ENCODE results near the gene PRLR. TPM values are rescaled to one million over a fixed set of nuclear protein-coding genes. Genes with fewer than 3 reads are reported as not detected.

PRLR gene
- total RNA-seq, 1 experiment from 2014 or later = 2.5 TPM

DNA sequence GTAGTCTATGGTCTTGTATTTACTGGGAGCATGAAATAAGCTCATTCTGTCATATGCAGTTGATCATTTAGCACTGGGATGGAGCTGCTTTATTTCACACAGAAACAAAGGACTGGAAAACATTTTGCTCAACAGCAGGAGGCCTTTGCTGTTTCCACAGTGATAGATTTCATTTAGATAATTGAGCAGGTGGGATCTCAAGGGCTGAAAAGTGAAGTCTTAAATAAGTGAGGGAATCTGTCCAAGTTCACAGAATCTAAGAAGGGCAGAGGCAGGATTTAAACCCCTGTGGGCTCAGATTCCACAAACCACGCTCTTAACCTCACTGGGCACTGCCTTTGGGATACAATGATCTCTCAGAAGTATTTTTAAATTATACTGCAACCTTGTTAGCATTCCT, 47.8 kb downstream of the PRLR start:
- no peak overlapping the region for H3K4me3 Mint-ChIP-seq
- H2BK15ac ChIP-seq (ENCODE audit: low read depth, low read length) = no peak overlapping the region
- no peaks in the 10 kb centered on the region for H3K23me2 ChIP-seq (ENCODE audit: insufficient read length, low read depth, low read length, poor library complexity, severe bottlenecking)
- peaks cover 7 to 18% of the 10 kb centered on the region in 2 experiments for H3K4me1 Mint-ChIP-seq
- H3K36me3 Mint-ChIP-seq (ENCODE audit: insufficient read depth in 1 of 3, low read depth in 3 of 3) = no peaks in the 10 kb centered on the region
- no peak overlapping the region for H2BK5ac ChIP-seq (ENCODE audit: insufficient read length, low read length)
- no peak overlapping the region for H3K9ac ChIP-seq (ENCODE audit: extremely low read depth, insufficient read length, low read length)
- no peak overlapping the region for H4K5ac ChIP-seq (ENCODE audit: insufficient read length, low read depth, low read length)
- H2AFZ ChIP-seq (ENCODE audit: low read length) = no peak overlapping the region
- no peak overlapping the region for H3T11ph ChIP-seq (ENCODE audit: low read length)
- no peaks in the 10 kb centered on the region; a peak in 1 of 5 replicates for H3K9me3 Mint-ChIP-seq
- no peak overlapping the region for H3K56ac ChIP-seq (ENCODE audit: insufficient read length, low read depth, low read length)
- no peak for DNase-seq
- WGBS (ENCODE audit: extremely low coverage, insufficient read length, low lambda C conversion rate) = no CpG with 5 or more reads among the region's 1 CpG
- H4K8ac ChIP-seq (replicated peaks; ENCODE audit: insufficient read length, low read depth, low read length) = no peak overlapping the region
- no peak overlapping the region for H3K27ac Mint-ChIP-seq
- no peak overlapping the region for H3K27ac ChIP-seq (ENCODE audit: insufficient read length, low read depth, low read length)
- H3K79me2 ChIP-seq (ENCODE audit: insufficient read depth, low read length) = no peaks in the 10 kb centered on the region
- H3K4ac ChIP-seq (ENCODE audit: low read depth, low read length) = no peak overlapping the region
- H4K91ac ChIP-seq (ENCODE audit: insufficient read length, low read depth, low read length) = no peak overlapping the region
- H3K23ac ChIP-seq (ENCODE audit: insufficient read length, low read depth, low read length) = no peak overlapping the region
- no peak overlapping the region for H2BK12ac ChIP-seq (ENCODE audit: insufficient read length, low read depth, low read length)
- no peaks in the 10 kb centered on the region for H3K4me1 ChIP-seq (ENCODE audit: insufficient read depth, low read length)
- H3K79me1 ChIP-seq (ENCODE audit: insufficient read depth, low read depth, low read length, poor library complexity, severe bottlenecking) = no peaks in the 10 kb centered on the region
- H3K27me3 Mint-ChIP-seq (ENCODE audit: low read depth) = no peaks in the 10 kb centered on the region
- H4K20me1 ChIP-seq (ENCODE audit: control insufficient read depth, insufficient read depth, insufficient read length) = no peaks in the 10 kb centered on the region
- TF ChIP-seq, protein P1, sequence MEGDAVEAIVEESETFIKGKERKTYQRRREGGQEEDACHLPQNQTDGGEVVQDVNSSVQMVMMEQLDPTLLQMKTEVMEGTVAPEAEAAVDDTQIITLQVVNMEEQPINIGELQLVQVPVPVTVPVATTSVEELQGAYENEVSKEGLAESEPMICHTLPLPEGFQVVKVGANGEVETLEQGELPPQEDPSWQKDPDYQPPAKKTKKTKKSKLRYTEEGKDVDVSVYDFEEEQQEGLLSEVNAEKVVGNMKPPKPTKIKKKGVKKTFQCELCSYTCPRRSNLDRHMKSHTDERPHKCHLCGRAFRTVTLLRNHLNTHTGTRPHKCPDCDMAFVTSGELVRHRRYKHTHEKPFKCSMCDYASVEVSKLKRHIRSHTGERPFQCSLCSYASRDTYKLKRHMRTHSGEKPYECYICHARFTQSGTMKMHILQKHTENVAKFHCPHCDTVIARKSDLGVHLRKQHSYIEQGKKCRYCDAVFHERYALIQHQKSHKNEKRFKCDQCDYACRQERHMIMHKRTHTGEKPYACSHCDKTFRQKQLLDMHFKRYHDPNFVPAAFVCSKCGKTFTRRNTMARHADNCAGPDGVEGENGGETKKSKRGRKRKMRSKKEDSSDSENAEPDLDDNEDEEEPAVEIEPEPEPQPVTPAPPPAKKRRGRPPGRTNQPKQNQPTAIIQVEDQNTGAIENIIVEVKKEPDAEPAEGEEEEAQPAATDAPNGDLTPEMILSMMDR (conservative IDR thresholded peaks at IDR 0.05) = no peak
- H3K9me3 ChIP-seq (ENCODE audit: control insufficient read depth, low read depth, low read length) = no peaks in the 10 kb centered on the region
- H3K27me3 ChIP-seq (ENCODE audit: insufficient read depth, low read length) = no peaks in the 10 kb centered on the region
- H2BK20ac ChIP-seq (ENCODE audit: low read depth, low read length, poor library complexity, severe bottlenecking) = no peak overlapping the region
- no peak overlapping the region for H3K18ac ChIP-seq (ENCODE audit: insufficient read length, low read depth, low read length)
- no peak overlapping the region for H3K4me2 ChIP-seq (ENCODE audit: insufficient read depth, insufficient read length, low read length)
- H3K14ac ChIP-seq (ENCODE audit: insufficient read depth, low read length) = no peak overlapping the region
- no peak overlapping the region for H2AK5ac ChIP-seq (ENCODE audit: insufficient read length, low read length)
- H2BK120ac ChIP-seq (ENCODE audit: low read depth, low read length, poor library complexity, severe bottlenecking) = no peak overlapping the region
